HFFc6 (cell line): ENCODE data around the gene CHID1. TPM values are rescaled to one million over a fixed set of nuclear protein-coding genes. Genes with fewer than 3 reads are reported as not detected.

Source experiments
- DNase-seq: peaks from one replicate; pipeline ENCODE4 v3.0.0-alpha.2; 2018
- H3K27ac Mint-ChIP-seq: 2 replicates; pipeline ENCODE4 v1.8.0; 2020; ENCODE audit warnings: mild to moderate bottlenecking, mixed read lengths
- H3K27me3 Mint-ChIP-seq: 2 replicates; pipeline ENCODE4 v1.8.0; 2021; ENCODE audit warnings: mild to moderate bottlenecking, moderate library complexity, mixed read lengths; ENCODE audit not compliant: insufficient read depth
- H3K36me3 Mint-ChIP-seq: 2 replicates; pipeline ENCODE4 v1.8.0; 2021; ENCODE audit warnings: low read depth, mixed read lengths
- H3K4me1 Mint-ChIP-seq: 2 replicates; pipeline ENCODE4 v1.8.0; 2020; ENCODE audit warnings: low read depth, mixed read lengths
- H3K4me3 Mint-ChIP-seq: 2 replicates; pipeline ENCODE4 v1.8.0; 2020; ENCODE audit warnings: mild to moderate bottlenecking, moderate library complexity, mixed read lengths
- H3K9me3 Mint-ChIP-seq: 2 replicates; pipeline ENCODE4 v1.8.0; 2020; ENCODE audit warnings: mild to moderate bottlenecking, mixed read lengths
- CTCF ChIP-seq: fragments of 200-600 bp; sonication (generic); IDR thresholded peaks from 2 replicates; pipeline ENCODE4 v1.5.0; 2021; ENCODE audit warnings: antibody characterized with exemption, mild to moderate bottlenecking
- total RNA-seq, 6 experiments: library from RNA; stranded (reverse); fragmentation: NEBNext Ultra II Directional; extraction: Animal tissue kit (Norgen Biotek cat#: 25700); gene quantifications; 2 replicates in 1 of 6; 3 replicates in 5 of 6; pipeline ENCODE4 v1.2.3, GENCODE V29; 2021

Gene CHID1
- total RNA-seq, 6 experiments from 2014 or later = 116 to 145 (median 133) TPM

GRCh38 chr11:853682-854448 lies 56.7 kb downstream of the CHID1 start:
- Mint-ChIP-seq H3K27me3 (peaks cover 4% of the 10 kb centered on the region), H3K9me3 (no peaks in the 10 kb centered on the region), H3K27ac (no peak overlapping the region), H3K4me3 (no peak overlapping the region), H3K36me3 (no peaks in the 10 kb centered on the region), H3K4me1 (no peaks in the 10 kb centered on the region)
- no peak for TF ChIP-seq CTCF
- no peak for DNase-seq

- no peaks in the 10 kb centered on the region for H3K4me1 Mint-ChIP-seq
- no peaks in the 10 kb centered on the region for H3K36me3 Mint-ChIP-seq
- DNase-seq = no peak
- H3K27me3 Mint-ChIP-seq = peaks cover 2% of the 10 kb centered on the region; the same call in 1 of the 2 replicates
- no peaks in the 10 kb centered on the region for H3K9me3 Mint-ChIP-seq
- H3K27ac Mint-ChIP-seq = no peak overlapping the region
- no peak overlapping the region for H3K4me3 Mint-ChIP-seq
- TF ChIP-seq CTCF = no peak
These were observed 57.8 kb downstream of the CHID1 start for GRCh38 chr11:852762-853161.

GRCh38 chr11:850775-851763 lies 59.5 kb downstream of the CHID1 start:
- Mint-ChIP-seq H3K4me1 (peaks cover 12% of the 10 kb centered on the region), H3K4me3 (no peak overlapping the region), H3K36me3 (no peaks in the 10 kb centered on the region), H3K27ac (no peak overlapping the region; the same call in 1 of the 2 replicates), H3K9me3 (no peaks in the 10 kb centered on the region), H3K27me3 (peaks cover 4% of the 10 kb centered on the region)
- TF ChIP-seq CTCF = peak; percentile 15; the same call in 1 of the 2 replicates
- DNase-seq = no peak

- H3K27me3 Mint-ChIP-seq = peaks cover 2% of the 10 kb centered on the region
- TF ChIP-seq CTCF = no peak
- H3K9me3 Mint-ChIP-seq = no peaks in the 10 kb centered on the region
- no peak for DNase-seq
- peaks cover 19% of the 10 kb centered on the region for H3K4me1 Mint-ChIP-seq
- no peaks in the 10 kb centered on the region for H3K36me3 Mint-ChIP-seq
- H3K4me3 Mint-ChIP-seq = no peak overlapping the region
- no peak overlapping the region for H3K27ac Mint-ChIP-seq
These were observed 60.4 kb downstream of the CHID1 start for GRCh38 chr11:849951-850774.
